Prostate gland (tissue), 2 donors: ENCODE measurements around the gene SETMAR. TPM values are rescaled to one million over a fixed set of nuclear protein-coding genes. Genes with fewer than 3 reads are reported as not detected.

ENCODE experiments used
- DNase-seq: peaks from one replicate; pipeline ENCODE4 v3.0.0-alpha.2; 2019; ENCODE audit warnings: low spot score
- H3K27ac ChIP-seq, 2 donors: fragments of 200-600 bp; sonication (generic); 2 replicates each; pipeline ENCODE4 v1.5.1; 2017 to 2019
- H3K27me3 ChIP-seq: fragments of 200-600 bp; sonication (generic); replicated peaks from 2 replicates; pipeline ENCODE4 v1.5.1; 2019; ENCODE audit not compliant: insufficient read depth
- H3K36me3 ChIP-seq, 2 donors: fragments of 200-600 bp; sonication (generic); 1 replicate in 1 of 2; 2 replicates in 1 of 2; pipeline versions ENCODE4 v1.5.1 to v1.8.1; 2017 to 2019
- H3K4me1 ChIP-seq: fragments of 200-600 bp; sonication (generic); replicated peaks from 2 replicates; pipeline ENCODE4 v1.5.1; 2019
- H3K4me3 ChIP-seq, 2 donors: fragments of 200-600 bp; sonication (generic); 2 replicates each; pipeline ENCODE4 v1.5.1; 2017 to 2019
- H3K9me3 ChIP-seq: fragments of 200-600 bp; sonication (generic); 2 replicates; pipeline ENCODE4 v1.5.1; 2017
- POLR2A ChIP-seq: fragments of 450-650 bp; IDR thresholded peaks from one replicate; pipeline ENCODE4 v1.6.1; 2016; ENCODE audit warnings: antibody characterized with exemption, mild to moderate bottlenecking
- POLR2AphosphoS5 ChIP-seq: sonication (generic); formaldehyde crosslinking; IDR thresholded peaks from one replicate; pipeline ENCODE4 v1.6.1; 2017; ENCODE audit warnings: antibody characterized with exemption
- WGBS: methylation state at CpG from one replicate; pipeline ENCODE4 v1.1.5; 2018; 5-methylcytosine and 5-hydroxymethylcytosine counted together
- intact Hi-C: fragments of 100-400 bp; cut with DNase I; formaldehyde crosslinking; loops from one replicate; pipeline ENCODE4 v1.14.2; 2022
- total RNA-seq, 2 donors: library from RNA; depleted of rRNA; stranded (reverse); fragments of >200 nt; gene quantifications; one replicate each; pipeline ENCODE4 v1.1.0, GENCODE V29; 2016
- TF ChIP-seq, protein P1 (sequence below), 4 experiments: fragments of 200-600 bp in 2 of 4; fragments of 450-650 bp in 2 of 4; sonication (generic) in 2 of 4; IDR thresholded peaks; 1 replicate in 3 of 4; 2 replicates in 1 of 4; pipeline ENCODE4 v1.5.1; 2016 to 2019; ENCODE audit warnings: antibody characterized with exemption in 4 of 4, mild to moderate bottlenecking in 2 of 4, moderate library complexity in 2 of 4

The SETMAR gene
- total RNA-seq, 2 donors from 2014 or later = 39.8 to 42.8 TPM

GRCh38 chr3:4355401-4356219, 52.4 kb downstream of the SETMAR start:
- TF ChIP-seq POLR2AphosphoS5 = no peak
- TF ChIP-seq POLR2A = no peak
- TF ChIP-seq, protein P1, sequence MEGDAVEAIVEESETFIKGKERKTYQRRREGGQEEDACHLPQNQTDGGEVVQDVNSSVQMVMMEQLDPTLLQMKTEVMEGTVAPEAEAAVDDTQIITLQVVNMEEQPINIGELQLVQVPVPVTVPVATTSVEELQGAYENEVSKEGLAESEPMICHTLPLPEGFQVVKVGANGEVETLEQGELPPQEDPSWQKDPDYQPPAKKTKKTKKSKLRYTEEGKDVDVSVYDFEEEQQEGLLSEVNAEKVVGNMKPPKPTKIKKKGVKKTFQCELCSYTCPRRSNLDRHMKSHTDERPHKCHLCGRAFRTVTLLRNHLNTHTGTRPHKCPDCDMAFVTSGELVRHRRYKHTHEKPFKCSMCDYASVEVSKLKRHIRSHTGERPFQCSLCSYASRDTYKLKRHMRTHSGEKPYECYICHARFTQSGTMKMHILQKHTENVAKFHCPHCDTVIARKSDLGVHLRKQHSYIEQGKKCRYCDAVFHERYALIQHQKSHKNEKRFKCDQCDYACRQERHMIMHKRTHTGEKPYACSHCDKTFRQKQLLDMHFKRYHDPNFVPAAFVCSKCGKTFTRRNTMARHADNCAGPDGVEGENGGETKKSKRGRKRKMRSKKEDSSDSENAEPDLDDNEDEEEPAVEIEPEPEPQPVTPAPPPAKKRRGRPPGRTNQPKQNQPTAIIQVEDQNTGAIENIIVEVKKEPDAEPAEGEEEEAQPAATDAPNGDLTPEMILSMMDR (IDR thresholded peaks at IDR 0.05) = no peak
- Histone ChIP-seq H3K36me3 (no peaks in the 10 kb centered on the region), H3K27ac (no peak overlapping the region), H3K9me3 (no peaks in the 10 kb centered on the region), H3K4me1 (no peaks in the 10 kb centered on the region), H3K4me3 (no peak overlapping the region), H3K27me3 (no peaks in the 10 kb centered on the region)
- intact Hi-C loops = no loop called here
- DNase-seq = no peak
- WGBS = 49% methylated on average over 6 of the region's 6 CpGs

DNA sequence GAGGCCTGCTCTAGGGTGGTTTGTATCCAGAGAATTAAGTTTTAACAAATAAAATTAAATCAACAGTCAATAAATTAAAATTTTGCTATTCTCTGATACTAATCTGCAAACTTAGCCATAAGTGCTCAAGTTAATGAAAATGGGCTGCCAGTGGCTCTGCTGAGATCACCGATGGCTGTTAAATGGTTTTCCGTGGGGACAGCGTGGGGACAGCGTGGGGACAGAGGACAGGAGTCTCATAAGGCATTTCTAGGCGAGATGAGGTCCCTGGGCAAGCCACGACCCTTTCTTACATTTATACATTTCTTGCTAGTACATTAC, 53.0 kb downstream of the SETMAR start:
- H3K4me1 ChIP-seq = no peaks in the 10 kb centered on the region
- TF ChIP-seq POLR2AphosphoS5 (no peak), POLR2A (no peak)
- TF ChIP-seq, protein P1 (IDR thresholded peaks at IDR 0.05) = no peak
- H3K9me3 ChIP-seq = no peaks in the 10 kb centered on the region
- 70% methylated on average over 6 of the region's 6 CpGs for WGBS
- no peak overlapping the region for H3K27ac ChIP-seq
- no peak overlapping the region for H3K4me3 ChIP-seq
- H3K27me3 ChIP-seq = no peaks in the 10 kb centered on the region
- no peak for DNase-seq
- intact Hi-C loops = no loop called here
- no peaks in the 10 kb centered on the region for H3K36me3 ChIP-seq

- Histone ChIP-seq H3K27ac (no peak overlapping the region), H3K4me1 (no peaks in the 10 kb centered on the region), H3K27me3 (no peaks in the 10 kb centered on the region), H3K9me3 (no peaks in the 10 kb centered on the region), H3K4me3 (no peak overlapping the region), H3K36me3 (no peaks in the 10 kb centered on the region)
- TF ChIP-seq, protein P1 (IDR thresholded peaks at IDR 0.05) = no peak
- TF ChIP-seq POLR2A (no peak), POLR2AphosphoS5 (no peak)
- intact Hi-C loops = no loop called here
- DNase-seq = no peak
- 37% methylated on average over 10 of the region's 10 CpGs for WGBS
These were observed 53.6 kb downstream of the SETMAR start for GRCh38 chr3:4356546-4357410.

DNA sequence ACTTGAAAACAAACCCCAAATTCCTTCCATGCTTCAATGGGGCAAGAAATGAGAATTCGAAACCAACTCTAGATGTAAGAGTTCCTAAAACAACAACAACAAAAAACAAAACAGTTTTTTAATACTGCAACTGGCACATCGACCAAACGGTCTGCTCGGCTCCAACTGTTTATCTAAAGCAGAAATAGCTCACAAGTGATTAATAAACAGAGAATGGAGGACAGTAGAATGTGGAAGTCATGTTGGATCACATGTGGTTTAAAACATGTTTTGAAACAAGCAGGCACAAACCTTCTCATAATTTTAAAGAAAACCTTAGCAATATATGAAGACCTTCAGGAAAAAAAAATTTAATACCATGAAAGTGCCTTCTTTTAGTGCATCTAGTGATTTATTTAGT, 55.1 kb downstream of the SETMAR start:
- no peaks in the 10 kb centered on the region for H3K9me3 ChIP-seq
- H3K27ac ChIP-seq = no peak overlapping the region
- TF ChIP-seq, protein P1 (IDR thresholded peaks at IDR 0.05) = no peak
- TF ChIP-seq POLR2AphosphoS5 (no peak), POLR2A (no peak)
- intact Hi-C loops = no loop called here
- no peaks in the 10 kb centered on the region for H3K4me1 ChIP-seq
- no peak overlapping the region for H3K4me3 ChIP-seq
- no peaks in the 10 kb centered on the region for H3K27me3 ChIP-seq
- DNase-seq = no peak
- 74% methylated on average over 4 of the region's 4 CpGs for WGBS
- H3K36me3 ChIP-seq = no peaks in the 10 kb centered on the region
